T47D (cell line): ENCODE measurements around the gene KRTAP4-7.
"Not testable (repeated sequence)": the region's sequence is repeated elsewhere in the genome, so short reads cannot be mapped to it uniquely, and the experiment has no call there.

Source experiments
- DNase-seq, 2 experiments: peaks; one replicate each; pipeline versions ENCODE4 v3.0.0 to v3.0.0-alpha.2; 2011 to 2012; ENCODE audit warnings: low read depth in 1 of 2, low spot score in 1 of 2
- JUND ChIP-seq: IDR thresholded peaks from 2 replicates; pipeline ENCODE4 v1.6.1; 2012; ENCODE audit warnings: low read depth
- in situ Hi-C: cut with HindIII; loops from 2 replicates; pipeline ENCODE4 v1.10.0; 2016; ENCODE audit warnings: low sequenced_read_pairs, low pct_unique_long_range_greater_than_20kb

KRTAP4-7 gene

DNA sequence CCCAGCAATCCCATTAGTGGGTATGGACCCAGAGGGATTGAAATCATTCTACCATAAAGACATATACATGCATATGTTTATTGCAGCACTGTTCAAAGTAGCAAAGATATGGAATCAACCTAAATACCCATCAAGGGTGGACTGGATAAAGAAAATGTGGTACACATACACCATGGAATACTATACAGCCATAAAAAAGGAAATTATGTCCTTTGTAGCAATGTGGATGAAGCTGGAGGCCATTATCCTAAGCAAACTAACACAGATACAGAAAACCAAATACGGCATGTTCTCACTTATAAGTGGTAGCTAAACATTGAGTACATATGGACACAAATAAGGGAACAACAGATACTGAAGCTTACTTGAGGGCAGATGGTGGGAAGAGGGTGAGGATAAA, 26.4 kb upstream of the KRTAP4-7 start:
- no peak for DNase-seq
- in situ Hi-C loops = no loop called here
- no peak for TF ChIP-seq JUND

DNA sequence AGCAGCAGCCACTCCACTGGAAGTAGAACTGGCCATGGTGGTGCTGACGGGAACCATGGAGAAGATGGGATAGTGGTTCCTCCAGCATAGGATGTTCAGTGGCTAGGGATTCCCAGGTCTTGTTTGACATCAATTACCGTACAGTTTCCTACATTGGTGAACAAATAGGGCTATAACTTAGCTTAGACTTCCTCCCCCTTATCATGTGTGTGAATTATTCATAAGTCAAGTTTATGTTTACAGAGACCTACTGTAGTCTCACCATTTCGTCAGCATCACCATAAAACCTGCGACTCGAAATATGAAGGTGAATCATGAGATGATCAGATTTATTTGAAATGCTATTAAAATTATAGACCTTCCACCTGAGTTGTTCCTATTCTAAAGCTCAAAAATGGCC, 25.2 kb upstream of the KRTAP4-7 start:
- in situ Hi-C loops = no loop called here
- no peak for TF ChIP-seq JUND
- DNase-seq = no peak

DNA sequence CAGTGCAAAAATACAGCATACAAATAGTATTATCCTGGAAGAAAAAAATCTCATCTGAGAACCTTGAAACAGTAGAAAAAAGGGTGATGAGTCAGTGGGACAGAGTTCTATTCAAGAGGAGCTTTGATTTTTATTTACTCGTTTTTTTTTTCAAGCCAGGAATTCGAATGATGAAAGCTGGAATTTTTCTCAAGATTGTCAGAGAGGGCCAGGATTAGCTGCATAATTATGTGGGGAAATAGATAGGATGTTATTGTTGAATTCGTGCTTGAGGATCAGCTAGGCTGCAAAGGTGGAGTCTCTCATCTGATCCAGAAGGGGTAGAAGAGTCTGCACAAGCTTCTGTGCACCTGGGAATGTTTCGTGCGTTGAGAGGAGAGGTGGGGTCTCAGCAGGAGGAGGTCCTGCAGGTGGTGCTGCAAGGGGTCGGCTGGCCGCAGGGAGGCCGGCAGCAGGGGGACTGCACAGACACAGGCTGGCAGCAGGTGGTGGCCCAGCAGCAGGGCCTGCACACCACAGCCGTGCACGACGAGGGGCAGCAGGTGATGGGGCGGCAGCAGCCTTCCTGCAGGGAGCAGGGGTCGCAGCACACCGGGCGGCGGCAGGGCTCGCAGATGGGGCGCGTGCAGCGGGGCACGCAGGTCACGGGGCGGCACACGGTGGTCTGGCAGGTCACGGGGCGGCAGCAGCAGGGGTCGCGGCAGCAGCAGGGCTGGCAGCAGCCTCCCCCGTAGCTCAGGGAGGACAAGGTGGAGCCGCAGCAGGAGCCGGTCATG, 24.5 kb upstream of the KRTAP4-7 start:
- DNase-seq, in situ Hi-C loops: not testable (repeated sequence)

GRCh38 chr17:41060052-41060604, 23.8 kb upstream of the KRTAP4-7 start, which contains the start of gene KRTAP2-3:
TSS of gene KRTAP2-3 (minus strand) at chr17:41060114. CDS start at chr17:41060050, 64 bp downstream.
- in situ Hi-C loops = no loop called here
- DNase-seq = no peak
- no peak for TF ChIP-seq JUND

- TF ChIP-seq JUND = no peak
- no peak for DNase-seq
- in situ Hi-C loops = no loop called here
Observed at GRCh38 chr17:41061964-41062363, 22.0 kb upstream of the KRTAP4-7 start.

DNA sequence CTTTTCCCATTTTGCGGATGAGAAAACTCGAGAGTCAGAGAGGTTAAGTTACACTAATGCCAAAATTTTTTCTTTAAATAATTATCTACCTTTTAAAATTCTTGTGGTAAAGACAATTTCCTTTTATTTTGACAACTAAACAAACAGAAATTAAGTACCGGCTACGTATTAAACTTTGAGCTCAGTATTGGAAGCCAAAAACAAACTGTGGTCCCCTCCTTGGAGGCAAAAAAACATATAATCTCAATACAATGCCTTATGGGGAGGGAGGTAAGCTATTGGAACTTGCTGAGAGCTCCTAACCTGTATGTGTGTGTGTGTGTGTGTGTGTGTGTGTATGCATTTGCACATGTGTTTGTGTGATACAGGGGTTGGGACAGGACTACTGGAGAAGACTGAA, 20.5 kb upstream of the KRTAP4-7 start:
- in situ Hi-C loops = no loop called here
- DNase-seq = no peak
- TF ChIP-seq JUND = no peak

DNA sequence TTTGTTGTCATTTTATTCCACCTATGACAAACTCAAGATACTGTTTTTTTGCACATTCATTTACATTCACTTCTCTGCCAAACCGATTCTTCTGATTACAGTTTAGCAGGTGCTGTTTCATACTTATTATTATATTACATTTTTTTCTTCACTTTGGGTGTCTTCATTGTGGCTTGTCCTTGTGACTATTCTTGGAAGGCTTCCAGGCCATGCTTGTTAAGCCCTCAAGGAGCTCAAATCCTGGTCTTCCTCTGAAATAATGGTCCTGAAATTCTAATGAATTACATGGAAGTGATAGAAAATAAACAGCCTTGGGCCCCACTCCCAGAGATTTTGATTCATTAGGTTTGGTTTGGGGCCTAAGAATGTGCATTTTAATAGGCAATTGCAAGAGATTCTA, 19.6 kb upstream of the KRTAP4-7 start:
- in situ Hi-C loops = no loop called here
- DNase-seq = no peak
- no peak for TF ChIP-seq JUND

DNA sequence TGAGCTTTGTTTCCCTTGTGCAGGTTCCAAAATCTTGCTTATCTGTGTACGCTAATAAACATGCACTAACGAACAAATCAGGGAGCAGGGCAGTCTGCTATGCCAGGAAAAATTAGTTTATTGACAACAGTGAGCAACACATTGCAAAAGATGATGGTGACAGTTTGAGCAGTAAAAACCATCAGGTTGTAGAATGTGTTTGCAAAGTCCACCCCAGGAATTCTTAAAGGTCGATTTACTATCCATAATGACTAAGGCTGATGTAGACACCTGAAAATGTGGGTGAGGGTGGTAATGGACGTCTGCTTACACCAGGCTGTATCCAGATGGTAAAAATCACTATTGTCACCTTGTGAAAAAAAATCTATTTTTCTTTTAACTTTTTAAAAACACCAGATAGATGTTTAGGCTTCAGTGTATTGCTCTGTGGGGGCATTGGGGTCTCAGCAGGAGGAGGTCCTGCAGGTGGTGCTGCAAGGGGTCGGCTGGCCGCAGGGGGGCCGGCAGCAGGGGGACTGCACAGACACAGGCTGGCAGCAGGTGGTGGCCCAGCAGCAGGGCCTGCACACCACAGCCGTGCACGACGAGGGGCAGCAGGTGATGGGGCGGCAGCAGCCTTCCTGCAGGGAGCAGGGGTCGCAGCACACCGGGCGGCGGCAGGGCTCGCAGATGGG, 18.8 kb upstream of the KRTAP4-7 start:
- in situ Hi-C loops = not testable (repeated sequence)

GRCh38 chr17:41065829-41066624, 17.9 kb upstream of the KRTAP4-7 start, which contains the start of gene KRTAP2-4:
TSS of gene KRTAP2-4 (minus strand) at chr17:41065879. CDS start at chr17:41065845, 34 bp downstream.
- in situ Hi-C loops = no loop called here
- TF ChIP-seq JUND = no peak
- no peak for DNase-seq

More for the DNA sequence above, 18.8 kb upstream of the KRTAP4-7 start:
- DNase-seq = not testable (repeated sequence)

- in situ Hi-C loops = no loop called here
- no peak for DNase-seq
- no peak for TF ChIP-seq JUND
Observed at GRCh38 chr17:41067281-41067680, 16.7 kb upstream of the KRTAP4-7 start.

GRCh38 chr17:41069031-41069430, 14.9 kb upstream of the KRTAP4-7 start:
- TF ChIP-seq JUND = no peak
- in situ Hi-C loops = no loop called here

DNA sequence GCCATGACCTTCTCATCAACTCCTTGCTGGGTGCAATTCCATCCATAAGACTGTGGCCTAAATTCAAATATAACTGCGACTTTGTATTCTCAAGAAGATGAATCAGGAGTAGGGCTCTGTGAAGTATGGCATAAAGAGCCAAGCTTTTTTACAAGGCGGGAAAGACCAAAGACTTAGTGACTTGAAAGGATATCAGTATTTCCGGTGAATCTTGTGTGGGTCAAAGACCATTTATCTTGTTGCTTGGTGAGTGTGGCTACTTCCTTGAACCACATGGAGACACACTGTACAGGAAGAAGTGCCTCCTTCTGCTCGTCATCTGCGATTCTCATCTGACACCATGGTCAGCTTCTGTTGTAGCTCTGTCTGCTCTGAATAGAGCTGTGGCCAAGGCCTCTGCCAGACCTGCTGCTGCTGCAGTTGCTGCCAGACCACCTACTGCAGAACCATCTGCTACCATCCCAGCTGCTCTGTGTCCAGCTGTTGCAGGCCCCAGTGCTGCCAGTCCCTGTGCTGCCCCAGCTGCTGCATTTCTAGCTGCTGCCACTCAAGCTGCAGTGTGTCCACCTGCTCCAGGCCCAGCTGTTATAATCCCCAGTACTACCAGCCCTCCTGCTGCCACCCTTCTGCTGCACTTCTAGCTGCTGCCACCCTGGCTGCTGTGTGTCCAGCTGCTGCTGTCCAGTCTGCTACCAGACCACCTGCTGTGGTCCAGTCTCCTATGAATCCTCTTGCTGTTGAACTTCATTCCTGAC, 12.2 kb upstream of the KRTAP4-7 start:
- no peak for TF ChIP-seq JUND
- no peak for DNase-seq
- in situ Hi-C loops = no loop called here

More at GRCh38 chr17:41069031-41069430, 14.9 kb upstream of the KRTAP4-7 start:
- no peak for DNase-seq
